Islet precursor cell (in vitro differentiated cells): ENCODE results near the gene SREBF2.

Source experiments
- DNase-seq: peaks from one replicate; pipeline ENCODE4 v3.0.0-alpha.2; 2018

SREBF2 gene

GRCh38 chr22:41923595-41924276 is 90.8 kb downstream of the SREBF2 start:
- no peak for DNase-seq

- DNase-seq: peak; percentile 91
Observed at GRCh38 chr22:41925783-41926460, 93.0 kb downstream of the SREBF2 start.

GRCh38 chr22:41927813-41928212 is 94.9 kb downstream of the SREBF2 start:
- no peak for DNase-seq

GRCh38 chr22:41928593-41929417 is 95.9 kb downstream of the SREBF2 start:
- DNase-seq: no peak

DNA sequence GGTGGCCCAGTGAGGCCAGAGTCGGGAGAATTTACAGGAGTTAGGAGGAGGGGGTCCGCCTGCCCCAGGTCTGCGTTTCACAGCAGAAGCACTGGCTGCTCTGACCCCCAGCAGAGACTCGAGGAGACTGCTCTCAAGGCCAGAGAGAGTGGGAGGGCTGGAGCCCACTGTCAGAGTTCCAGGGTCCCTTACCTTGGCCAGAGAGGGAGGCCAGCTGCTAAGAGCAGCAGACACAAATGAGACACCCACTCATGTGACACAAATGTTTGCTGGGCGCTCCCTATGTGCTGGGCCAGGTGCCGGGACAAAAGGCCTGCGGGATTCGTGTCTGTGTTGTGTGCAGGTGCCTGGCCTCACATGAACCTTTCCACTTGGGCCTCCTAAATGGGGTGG is 96.5 kb downstream of the SREBF2 start:
- no peak for DNase-seq

DNA sequence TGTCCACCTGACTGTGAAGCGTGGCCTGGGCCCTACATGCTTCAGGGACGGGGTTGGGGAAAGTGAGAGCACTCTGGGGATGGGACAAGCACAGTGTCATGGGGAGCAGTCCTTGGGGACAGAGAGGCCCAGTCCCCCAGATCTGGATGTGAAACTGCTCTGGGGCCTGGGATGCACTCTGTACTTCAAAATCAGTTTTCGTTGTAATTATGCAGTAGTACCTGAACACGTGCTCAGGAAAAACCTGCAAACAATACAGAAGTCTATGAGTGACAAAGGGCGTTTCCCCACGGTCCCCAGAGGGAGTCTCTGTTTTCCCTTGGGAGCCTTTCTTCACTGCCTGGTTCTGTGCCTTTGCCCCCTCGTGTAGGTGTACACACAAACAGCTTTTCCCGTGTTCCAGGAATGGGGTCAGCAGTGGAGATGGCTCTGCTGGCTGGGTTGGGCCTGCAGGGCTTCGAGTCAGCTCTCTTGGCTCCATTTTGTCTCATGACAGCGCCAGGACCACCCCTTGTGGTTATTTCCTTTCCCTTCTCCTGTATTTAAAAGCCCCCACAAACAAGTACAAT is 98.9 kb downstream of the SREBF2 start:
- peak; percentile 48 for DNase-seq

DNA sequence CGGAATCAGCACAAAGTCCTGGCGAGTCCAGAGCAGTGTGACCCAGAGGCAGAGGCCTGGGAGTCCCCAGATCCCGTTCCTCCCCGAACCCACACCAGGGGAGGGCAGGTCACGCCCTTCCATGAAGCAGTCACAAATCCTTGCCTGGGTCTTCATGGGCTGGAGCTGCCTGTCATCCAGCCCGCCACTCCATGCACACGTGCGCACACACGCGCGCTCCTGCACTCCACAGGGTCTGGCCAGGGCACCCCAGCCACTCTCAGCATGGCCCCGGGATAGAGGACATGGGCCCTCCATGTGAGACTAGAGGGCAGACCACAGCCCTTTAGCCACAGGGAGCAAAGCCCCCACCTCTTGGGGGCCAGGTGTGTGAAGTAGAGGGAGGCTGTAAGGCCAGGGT is 99.4 kb downstream of the SREBF2 start:
- DNase-seq: no peak

DNA sequence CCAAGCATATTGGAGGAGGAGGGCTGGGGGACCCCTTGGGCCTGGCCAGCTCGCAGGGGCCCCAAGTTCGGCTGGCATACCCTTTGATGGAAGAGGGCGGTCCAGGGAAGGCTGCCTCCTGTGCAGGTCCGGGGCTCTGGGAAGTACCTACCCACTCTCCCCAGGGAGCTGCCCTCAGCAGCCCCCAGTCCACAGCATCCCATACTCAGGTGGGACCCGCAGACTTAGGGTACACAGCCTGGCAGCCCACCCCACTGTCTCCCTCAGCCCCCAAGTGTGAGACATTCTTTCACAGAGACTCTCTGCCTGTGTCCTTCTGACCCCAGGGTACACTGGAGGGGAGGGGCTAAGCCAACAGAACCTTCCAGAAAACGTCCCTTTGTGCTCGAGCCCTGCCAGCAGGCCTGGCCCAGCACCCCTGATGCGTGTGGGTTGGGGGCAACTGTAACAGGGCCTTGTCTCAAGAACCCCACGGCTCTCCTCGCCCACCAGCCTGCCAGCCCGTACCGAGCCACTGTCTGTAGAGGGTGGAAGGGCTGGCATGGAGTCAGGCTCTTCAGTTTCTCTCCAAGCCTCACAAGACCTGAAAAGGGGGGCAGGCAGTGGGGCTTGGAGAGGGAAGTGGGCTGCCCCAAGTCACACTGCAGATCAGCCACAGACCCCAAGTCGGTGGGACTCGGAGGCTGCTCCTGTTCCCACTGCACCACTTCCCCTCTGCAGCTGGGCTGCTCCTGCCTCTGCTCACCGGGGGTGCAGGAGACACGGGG is 100.7 kb downstream of the SREBF2 start:
- peak; percentile 43 for DNase-seq

GRCh38 chr22:41934284-41935014 is 101.5 kb downstream of the SREBF2 start:
- peak; percentile 39 for DNase-seq

GRCh38 chr22:41935015-41935351 is 102.1 kb downstream of the SREBF2 start:
- DNase-seq: peak; percentile 47

GRCh38 chr22:41935509-41935908 is 102.6 kb downstream of the SREBF2 start:
- DNase-seq: peak; percentile 43

- DNase-seq: no peak
Observed at GRCh38 chr22:41936894-41937169, 103.9 kb downstream of the SREBF2 start.

- peak; percentile 54 for DNase-seq
Observed at GRCh38 chr22:41939981-41940831, 107.3 kb downstream of the SREBF2 start.

- peak; percentile 93 for DNase-seq
Observed at GRCh38 chr22:41940832-41941765, 108.2 kb downstream of the SREBF2 start.

GRCh38 chr22:41943661-41944209 is 110.8 kb downstream of the SREBF2 start:
- DNase-seq: no peak

DNA sequence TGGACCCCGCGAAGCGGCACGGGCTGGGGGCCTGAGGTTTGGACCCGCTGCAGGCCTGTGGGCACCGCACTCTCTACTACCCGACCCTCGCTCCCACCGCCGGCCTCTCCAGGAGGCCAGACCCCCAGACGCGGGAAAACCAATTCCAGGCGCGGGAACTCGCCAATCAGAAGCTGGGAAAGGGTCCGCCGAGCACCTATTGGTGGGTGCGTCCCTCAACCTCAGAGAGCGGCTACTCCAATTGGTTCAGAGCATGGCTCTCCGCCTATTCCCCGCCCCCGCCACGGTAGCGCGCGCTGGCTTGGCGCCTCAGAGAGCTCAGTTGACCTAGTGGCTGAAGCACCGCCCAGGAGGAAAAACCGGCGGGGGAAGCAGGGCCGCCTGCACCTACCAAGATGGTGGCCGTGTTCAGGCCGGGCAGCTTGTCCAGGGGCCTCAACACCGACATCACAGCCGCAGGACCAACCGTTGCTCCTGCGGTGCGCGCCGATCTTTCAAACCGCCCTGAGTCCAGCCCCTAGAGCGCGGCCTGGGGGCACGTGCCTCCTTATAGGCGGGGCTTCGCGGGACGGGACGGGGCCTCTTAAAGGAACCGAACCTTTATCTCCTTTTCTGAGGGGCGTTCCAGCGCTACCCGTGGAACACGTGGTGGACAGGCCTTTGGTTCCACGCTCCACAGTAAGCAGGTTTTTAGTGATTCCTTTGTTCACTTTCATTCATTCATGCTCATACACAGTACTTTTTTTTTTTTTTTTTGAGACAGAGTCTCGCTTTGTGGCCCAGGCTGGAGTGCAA is 113.9 kb downstream of the SREBF2 start, which contains the start of gene CENPM:
Gene CENPM (minus strand): TSS at position 524 of the 795 bp plus-strand sequence. CDS start 76 bp downstream, at position 448.
- peak; percentile 99 for DNase-seq

GRCh38 chr22:41947424-41948080 is 114.6 kb downstream of the SREBF2 start:
- DNase-seq: no peak

GRCh38 chr22:41948142-41948541 is 115.2 kb downstream of the SREBF2 start:
- DNase-seq: no peak
